GM18907 (cell line): Measurements from ENCODE around the gene CTNNA3.

Experiments used
- ATAC-seq: cut with Tn5 transposase; IDR thresholded peaks from one replicate; pipeline ENCODE4 v1.9.1; 2021; ENCODE audit warnings: mild to moderate bottlenecking, moderate library complexity; ENCODE audit not compliant: unreplicated experiment

CTNNA3 gene

GRCh38 chr10:66085906-66086305, 1610.1 kb downstream of the CTNNA3 start:
- ATAC-seq, result no peak

GRCh38 chr10:66071907-66072306, 1624.1 kb downstream of the CTNNA3 start:
- no peak for ATAC-seq

GRCh38 chr10:66058594-66058993, 1637.4 kb downstream of the CTNNA3 start:
- ATAC-seq, result no peak

GRCh38 chr10:66049335-66049734, 1646.7 kb downstream of the CTNNA3 start:
- no peak for ATAC-seq

- no peak for ATAC-seq
These were observed 1650.1 kb downstream of the CTNNA3 start for GRCh38 chr10:66045859-66046258.

GRCh38 chr10:66041771-66042170, 1654.2 kb downstream of the CTNNA3 start:
- no peak for ATAC-seq

GRCh38 chr10:66038623-66039022, 1657.4 kb downstream of the CTNNA3 start:
- no peak for ATAC-seq

GRCh38 chr10:66026321-66026720, 1669.7 kb downstream of the CTNNA3 start:
- ATAC-seq, result no peak

GRCh38 chr10:66025186-66025585, 1670.8 kb downstream of the CTNNA3 start:
- ATAC-seq, result no peak

- no peak for ATAC-seq
These were observed 1674.6 kb downstream of the CTNNA3 start for GRCh38 chr10:66021423-66021822.

- no peak for ATAC-seq
These were observed 1687.8 kb downstream of the CTNNA3 start for GRCh38 chr10:66008221-66008620.

- no peak for ATAC-seq
These were observed 1689.6 kb downstream of the CTNNA3 start for GRCh38 chr10:66006411-66006810.

- no peak for ATAC-seq
These were observed 1702.5 kb downstream of the CTNNA3 start for GRCh38 chr10:65993451-65993850.

GRCh38 chr10:65968871-65969270, 1727.1 kb downstream of the CTNNA3 start:
- ATAC-seq, result no peak

- ATAC-seq, result no peak
These were observed 1727.6 kb downstream of the CTNNA3 start for GRCh38 chr10:65968437-65968836.

GRCh38 chr10:65964205-65964604, 1731.8 kb downstream of the CTNNA3 start:
- ATAC-seq, result no peak

- no peak for ATAC-seq
These were observed 1743.9 kb downstream of the CTNNA3 start for GRCh38 chr10:65952086-65952485.

- no peak for ATAC-seq
These were observed 1745.9 kb downstream of the CTNNA3 start for GRCh38 chr10:65950075-65950474.

GRCh38 chr10:65949526-65949925, 1746.5 kb downstream of the CTNNA3 start:
- no peak for ATAC-seq

- no peak for ATAC-seq
These were observed 1750.9 kb downstream of the CTNNA3 start for GRCh38 chr10:65945061-65945460.

GRCh38 chr10:65943451-65943850, 1752.5 kb downstream of the CTNNA3 start:
- ATAC-seq, result no peak

- ATAC-seq, result no peak
These were observed 1755.0 kb downstream of the CTNNA3 start for GRCh38 chr10:65940816-65941662.

GRCh38 chr10:65940105-65940504, 1755.9 kb downstream of the CTNNA3 start:
- ATAC-seq, result no peak
